PC-3 (cell line): ENCODE results near the gene POU4F1. TPM values are rescaled to one million over a fixed set of nuclear protein-coding genes. Genes with fewer than 3 reads are reported as not detected.

Experiments used
- ATAC-seq: fragments of 200-7000 bp; cut with Tn5 transposase; 2 replicates; pipeline ENCODE4 v1.9.1; 2020; ENCODE audit warnings: mild to moderate bottlenecking, moderate library complexity
- BruUV-seq: library from RNA; stranded (reverse); fragments of 400-500 nt; replicated peaks from 2 replicates; lab custom pipeline; 2021; lab: Mats Ljungman, UMichigan
- CTCF ChIA-PET: fragments of 300-600 bp; sonication (Branson Sonifier 250); formaldehyde crosslinking; loops from one replicate; lab custom pipeline; 2022; ENCODE audit warnings: antibody characterized with exemption; lab: Charles Lee
- POLR2A ChIA-PET: fragments of 300-600 bp; sonication (Branson Sonifier 250); formaldehyde crosslinking; loops from one replicate; lab custom pipeline; 2022; ENCODE audit warnings: antibody characterized with exemption; ENCODE audit not compliant: unreplicated experiment; lab: Charles Lee
- DNase-seq: peaks from one replicate; pipeline ENCODE4 v3.0.0-alpha.2; 2015
- H2AFZ ChIP-seq: fragments of 300-600 bp; sonication (generic); 2 replicates; pipeline ENCODE4 v1.6.0; 2016; ENCODE audit warnings: antibody characterized with exemption, low read length
- H3F3A ChIP-seq: fragments of 300-600 bp; sonication (generic); one replicate; pipeline ENCODE4 v1.6.0; 2017; ENCODE audit warnings: antibody characterized with exemption, low read length, control low read depth, mild to moderate bottlenecking; ENCODE audit not compliant: unreplicated experiment
- H3K27ac ChIP-seq: fragments of 300-600 bp; sonication (generic); 2 replicates; pipeline ENCODE4 v1.5.1; 2016; ENCODE audit warnings: mild to moderate bottlenecking, low read length
- H3K27me3 ChIP-seq: fragments of 300-600 bp; sonication (generic); 2 replicates; pipeline ENCODE4 v1.6.1; 2016; ENCODE audit warnings: low read length, mixed read lengths
- H3K36me3 ChIP-seq: fragments of 300-600 bp; sonication (generic); 2 replicates; pipeline ENCODE4 v1.6.1; 2016; ENCODE audit warnings: low read depth, mixed run types, low read length, mixed read lengths
- H3K4me1 ChIP-seq: fragments of 300-600 bp; sonication (generic); 2 replicates; pipeline ENCODE4 v1.5.1; 2016; ENCODE audit warnings: low read length; ENCODE audit not compliant: insufficient read depth
- H3K4me2 ChIP-seq: fragments of 300-600 bp; sonication (generic); 2 replicates; pipeline ENCODE4 v1.6.0; 2016; ENCODE audit warnings: low read length
- H3K4me3 ChIP-seq: fragments of 300-600 bp; sonication (generic); 2 replicates; pipeline ENCODE4 v1.5.1; 2016; ENCODE audit warnings: mild to moderate bottlenecking, low read length, mixed read lengths
- H3K79me2 ChIP-seq: fragments of 300-600 bp; sonication (generic); 2 replicates; pipeline ENCODE4 v1.6.1; 2017; ENCODE audit warnings: low read length, mixed read lengths
- H3K9ac ChIP-seq: fragments of 300-600 bp; sonication (generic); 2 replicates; pipeline ENCODE4 v1.6.0; 2016; ENCODE audit warnings: mild to moderate bottlenecking, low read length
- H3K9me2 ChIP-seq: fragments of 300-600 bp; sonication (generic); replicated peaks from 2 replicates; pipeline ENCODE4 v1.6.1; 2016; ENCODE audit warnings: mixed run types, low read length, mixed read lengths
- H3K9me3 ChIP-seq: fragments of 300-600 bp; sonication (generic); 2 replicates; pipeline ENCODE4 v1.6.1; 2016; ENCODE audit warnings: low read length, mixed read lengths
- H4K20me1 ChIP-seq: fragments of 300-600 bp; sonication (generic); 2 replicates; pipeline ENCODE4 v1.6.1; 2016; ENCODE audit warnings: low read length, mixed read lengths
- CTCF ChIP-seq: fragments of 300-600 bp; sonication (generic); conservative IDR thresholded peaks from 2 replicates; pipeline ENCODE4 v1.5.1; 2017; ENCODE audit warnings: antibody characterized with exemption, low read depth, mild to moderate bottlenecking, low read length
- EZH2 ChIP-seq: fragments of 300-600 bp; sonication (generic); IDR thresholded peaks from one replicate; pipeline ENCODE4 v1.6.1; 2017; ENCODE audit warnings: antibody characterized with exemption, mild to moderate bottlenecking, low read length; ENCODE audit not compliant: unreplicated experiment
- EZH2phosphoT487 ChIP-seq: fragments of 300-600 bp; sonication (generic); IDR thresholded peaks from 2 replicates; pipeline ENCODE4 v1.6.1; 2018; ENCODE audit warnings: mild to moderate bottlenecking, antibody characterized with exemption, low read length, borderline replicate concordance
- intact Hi-C: fragments of 100-400 bp; cut with micrococcal nuclease; formaldehyde crosslinking; loops from 2 replicates; pipeline ENCODE4 v1.9.0; 2023
- total RNA-seq: library from RNA; depleted of rRNA; stranded (reverse); fragments of >200 nt; gene quantifications from 2 replicates; pipeline ENCODE4 v1.2.3, GENCODE V29; 2014

The POU4F1 gene
- total RNA-seq, 1 experiment from 2014 or later: not detected

GRCh38 chr13:78587395-78587794 is 16.0 kb downstream of the POU4F1 start:
- no TSS peak for BruUV-seq
- no peak overlapping the region for H3K4me3 ChIP-seq
- H3K79me2 ChIP-seq: no peaks in the 10 kb centered on the region
- DNase-seq (no peak), ATAC-seq (no peak)
- no peaks in the 10 kb centered on the region for H3F3A ChIP-seq
- H2AFZ ChIP-seq: no peak overlapping the region
- H3K9me2 ChIP-seq: no peaks in the 10 kb centered on the region
- no peaks in the 10 kb centered on the region for H3K36me3 ChIP-seq
- no peaks in the 10 kb centered on the region for H3K4me1 ChIP-seq
- no peak overlapping the region for H3K27ac ChIP-seq
- POLR2A ChIA-PET: no interaction called here
- no peak for TF ChIP-seq EZH2phosphoT487
- TF ChIP-seq EZH2: no peak
- no peak for TF ChIP-seq CTCF
- H4K20me1 ChIP-seq: no peaks in the 10 kb centered on the region
- H3K9me3 ChIP-seq: no peaks in the 10 kb centered on the region
- intact Hi-C loops: no loop called here
- no peak overlapping the region for H3K9ac ChIP-seq
- peaks cover 27% of the 10 kb centered on the region for H3K27me3 ChIP-seq
- H3K4me2 ChIP-seq: no peak overlapping the region
- CTCF ChIA-PET: no interaction called here

DNA sequence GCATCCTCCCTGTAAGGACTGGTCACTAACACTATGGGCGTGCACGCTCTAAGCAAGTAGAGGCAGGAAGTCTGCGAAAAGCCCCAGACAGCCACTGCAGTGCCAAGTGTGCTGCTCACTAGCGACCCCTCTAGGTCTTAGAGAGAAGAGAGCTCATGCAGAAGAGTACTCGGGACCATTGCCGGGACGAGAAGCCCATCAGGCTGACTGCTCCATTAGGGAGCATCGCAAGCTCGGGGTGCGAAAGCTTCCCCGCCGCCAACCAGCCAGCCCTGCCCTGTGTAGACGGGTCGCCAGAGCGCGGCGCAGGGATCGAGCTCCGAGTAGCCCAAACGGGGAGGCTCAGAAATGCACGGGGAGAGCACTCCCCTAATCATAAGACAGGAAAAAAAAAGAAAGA is 16.6 kb downstream of the POU4F1 start:
- TF ChIP-seq EZH2: no peak
- no peak for TF ChIP-seq EZH2phosphoT487
- TF ChIP-seq CTCF: 0 out of 2 replicates have a peak, but pooled peaks have one; percentile 27

DNA sequence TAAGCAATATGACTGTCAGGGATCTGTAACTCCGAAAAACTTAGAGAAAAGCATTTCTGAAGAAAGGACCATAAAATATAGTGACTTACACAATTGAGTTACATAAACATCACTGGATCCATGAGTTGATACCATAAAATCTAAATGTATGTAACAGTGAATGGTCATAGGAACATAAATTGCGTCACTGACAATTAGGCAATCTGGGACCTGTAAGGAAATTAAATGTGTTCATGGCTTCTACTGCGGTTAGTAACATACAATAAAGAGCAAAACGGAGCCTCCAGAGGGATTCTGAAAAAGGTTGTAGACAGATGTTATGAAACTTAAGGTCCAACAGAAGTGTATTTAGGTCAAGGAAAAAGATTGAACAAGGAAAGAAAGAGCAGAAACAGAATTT is 27.1 kb downstream of the POU4F1 start:
- DNase-seq (no peak), ATAC-seq (no peak)
- no peaks in the 10 kb centered on the region for H3K36me3 ChIP-seq

More for the DNA sequence above, 16.6 kb downstream of the POU4F1 start:
- Histone ChIP-seq H3K27me3 (peaks cover 29% of the 10 kb centered on the region), H3K9me3 (no peaks in the 10 kb centered on the region), H3K79me2 (no peaks in the 10 kb centered on the region), H3K4me3 (no peak overlapping the region), H3K27ac (no peak overlapping the region), H3K4me1 (no peaks in the 10 kb centered on the region), H3F3A (no peaks in the 10 kb centered on the region), H3K4me2 (no peak overlapping the region), H3K9ac (no peak overlapping the region), H2AFZ (no peak overlapping the region), H4K20me1 (no peaks in the 10 kb centered on the region), H3K36me3 (no peaks in the 10 kb centered on the region), H3K9me2 (no peaks in the 10 kb centered on the region)
- ChIA-PET CTCF (no interaction called here), POLR2A (no interaction called here)
- DNase-seq (no peak), ATAC-seq (no peak)
- intact Hi-C loops: no loop called here
- no TSS peak for BruUV-seq

More for the DNA sequence above, 27.1 kb downstream of the POU4F1 start:
- Histone ChIP-seq H3K9me3 (no peaks in the 10 kb centered on the region), H3K27me3 (peaks cover 29% of the 10 kb centered on the region), H3K4me3 (no peak overlapping the region), H3K9me2 (no peaks in the 10 kb centered on the region), H3K27ac (no peak overlapping the region), H3K79me2 (no peaks in the 10 kb centered on the region), H3K4me1 (no peaks in the 10 kb centered on the region), H2AFZ (no peak overlapping the region), H3K9ac (no peak overlapping the region), H4K20me1 (no peaks in the 10 kb centered on the region), H3K4me2 (no peak overlapping the region), H3F3A (no peaks in the 10 kb centered on the region)
- POLR2A ChIA-PET: no interaction called here
- TF ChIP-seq EZH2phosphoT487: no peak
- no peak for TF ChIP-seq EZH2
- no peak for TF ChIP-seq CTCF
- BruUV-seq: no TSS peak
- intact Hi-C loops: no loop called here
- CTCF ChIA-PET: no interaction called here
